Muscle of back (tissue), 11 donors: Measurements from ENCODE around the gene PALLD. TPM values are rescaled to one million over a fixed set of nuclear protein-coding genes. Genes with fewer than 3 reads are reported as not detected.
A peak's percentile ranks its signal among the peaks of the same experiment; 100 is the strongest.

Source experiments
- DNase-seq, 3 donors: peaks; one replicate each; pipeline versions ENCODE4 v3.0.0 to v3.0.0-alpha.2; 2013
- polyA plus RNA-seq, 10 donors: library from polyadenylated mRNA; unstranded; fragments of 120-200 nt; gene quantifications; one replicate each; pipeline ENCODE4 v1.2.1, GENCODE V29; 2013; ENCODE audit not compliant: insufficient read length in 10 of 10

PALLD gene
- polyA plus RNA-seq, 10 donors, result 130 to 201 (median 147) TPM

DNA sequence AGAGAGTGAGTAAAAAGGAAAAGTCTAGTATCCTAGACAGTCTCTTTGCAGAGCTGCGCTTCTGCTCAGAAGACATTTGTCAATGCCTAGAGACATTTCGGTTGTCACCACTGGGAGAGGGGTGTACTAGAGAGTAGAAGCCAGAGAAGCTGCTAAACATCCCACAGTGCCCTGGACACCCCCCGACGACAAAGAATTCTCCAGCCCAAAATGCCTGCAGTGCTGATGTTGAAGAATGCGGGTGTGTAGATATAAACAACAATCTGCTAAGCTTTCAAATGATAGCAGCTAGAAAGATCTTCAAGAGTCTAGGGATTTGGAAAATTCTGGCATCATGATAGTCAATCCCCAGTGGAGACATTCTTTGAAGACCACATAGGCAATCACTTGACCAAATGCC, 90.1 kb downstream of the PALLD start:
- no peak for DNase-seq

DNA sequence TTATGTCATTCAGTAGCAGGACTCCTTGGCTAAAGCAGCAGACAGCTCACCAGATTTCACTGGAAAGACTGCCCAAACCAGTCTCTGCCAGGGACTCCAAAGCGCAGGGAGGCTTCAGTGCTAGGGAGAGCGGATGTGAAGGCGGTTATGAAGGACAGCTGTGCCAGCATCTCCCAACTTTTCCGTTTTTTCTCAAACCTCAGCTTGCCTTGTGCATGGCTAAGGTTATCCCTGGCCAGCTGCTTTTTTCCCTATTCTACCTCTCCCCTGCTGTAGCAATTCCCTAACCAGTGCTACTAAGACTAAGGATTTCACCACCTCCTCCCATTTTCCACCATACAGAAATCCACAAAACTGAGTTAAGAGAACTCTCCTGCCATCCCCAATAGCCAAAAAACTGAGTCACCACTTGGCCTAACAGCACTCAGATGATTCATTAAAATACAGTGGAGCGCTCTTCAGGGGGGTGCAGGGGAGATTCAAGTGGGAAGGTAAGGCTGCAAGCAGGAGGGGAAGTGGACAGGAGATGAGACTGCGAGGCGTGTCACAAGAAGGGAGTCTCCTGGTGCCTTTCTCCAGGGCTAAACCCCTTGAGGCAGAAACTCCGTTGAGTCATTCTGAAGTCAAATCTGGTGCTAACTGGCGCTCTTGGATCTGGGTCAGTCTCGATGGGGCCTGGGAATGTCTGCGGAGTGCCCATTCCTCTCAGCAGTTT, 90.7 kb downstream of the PALLD start:
- peak; percentile 68 to 86 (median 82) for DNase-seq

DNA sequence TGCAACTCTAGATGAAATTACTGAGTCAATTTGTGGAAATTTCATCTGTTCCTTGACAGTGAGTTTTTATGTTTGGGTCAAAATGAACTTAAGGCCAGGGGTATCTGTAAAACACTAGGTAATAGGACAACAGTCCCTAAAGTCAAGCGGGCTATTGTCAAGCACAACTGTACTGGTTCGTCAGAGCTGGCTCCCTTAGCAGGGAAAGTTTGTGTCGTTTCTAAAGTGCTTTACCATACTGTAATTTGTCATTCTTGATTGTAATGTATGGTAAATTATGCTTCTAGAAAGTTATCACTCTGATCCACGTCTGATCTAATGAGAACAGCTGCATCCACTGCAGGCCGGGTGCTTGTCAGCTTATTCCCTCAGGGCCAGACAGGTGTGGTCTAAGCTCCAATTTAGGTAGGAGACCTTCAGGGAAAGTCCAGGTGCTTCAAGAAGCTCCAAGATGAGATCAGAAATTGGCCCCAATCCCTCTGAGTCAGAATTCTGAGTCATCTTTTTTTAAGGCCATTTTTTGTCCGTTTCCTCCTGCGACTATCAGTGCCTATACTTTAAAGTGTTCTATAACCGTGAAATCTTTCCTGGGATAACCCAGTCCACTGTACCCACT, 92.2 kb downstream of the PALLD start:
- DNase-seq, result peak; percentile 67 to 89 (median 78)

DNA sequence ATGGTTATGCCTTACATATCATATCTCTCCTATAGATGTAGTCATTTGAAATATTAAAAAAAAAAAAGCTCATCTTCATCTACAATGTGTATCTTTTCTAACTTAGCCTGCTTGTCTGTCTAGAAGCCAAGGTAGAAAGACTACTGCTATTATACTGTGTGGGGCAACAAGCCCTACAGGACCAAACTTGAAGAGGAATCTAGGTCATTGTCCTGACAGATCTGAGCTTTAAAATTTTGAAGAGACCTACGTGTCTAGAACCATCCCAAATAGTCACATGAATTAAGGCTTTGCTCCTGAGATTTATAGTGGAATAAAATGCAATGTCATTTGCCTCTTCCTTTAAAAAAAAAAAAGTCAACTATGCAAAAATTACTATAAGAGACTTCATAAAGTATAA, 95.8 kb downstream of the PALLD start:
- no peak for DNase-seq

DNA sequence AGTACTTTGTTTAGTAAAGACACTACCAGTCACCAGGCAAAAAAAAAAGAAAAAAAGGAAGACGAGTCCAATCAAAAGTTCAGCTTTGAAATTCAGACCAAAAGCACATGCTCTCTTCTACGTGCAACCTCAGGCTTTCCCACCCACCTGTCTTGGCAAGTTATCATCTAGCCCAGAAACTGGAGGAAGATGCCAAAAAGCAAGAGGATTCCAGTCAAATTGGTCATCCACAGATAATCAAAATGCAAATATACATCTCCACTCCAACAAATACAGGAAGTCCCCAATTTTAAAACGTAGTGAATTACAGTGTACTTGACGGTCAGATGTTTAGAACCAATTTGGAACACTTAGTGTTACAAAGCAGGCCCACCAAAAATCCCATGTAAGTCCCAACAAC, 96.5 kb downstream of the PALLD start:
- no peak for DNase-seq

DNA sequence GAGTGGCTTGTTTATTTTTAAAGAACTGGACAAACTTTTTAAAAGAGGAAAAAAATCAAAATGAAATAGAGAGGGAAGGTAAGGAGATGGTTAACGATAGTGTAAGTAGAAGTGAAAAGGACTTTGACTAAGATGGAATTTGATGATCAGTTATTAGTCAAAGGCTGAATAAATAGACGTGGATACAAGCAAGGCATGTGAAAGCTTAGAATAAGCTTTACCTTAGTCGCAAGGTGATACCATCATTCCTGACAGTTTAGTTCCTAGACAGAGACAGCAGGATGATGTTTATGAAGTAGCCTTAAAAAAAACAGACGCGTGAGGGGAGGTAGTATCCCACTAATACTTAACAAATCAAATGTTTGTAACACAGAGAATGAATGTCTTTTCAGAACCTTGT, 97.3 kb downstream of the PALLD start:
- DNase-seq, result no peak

DNA sequence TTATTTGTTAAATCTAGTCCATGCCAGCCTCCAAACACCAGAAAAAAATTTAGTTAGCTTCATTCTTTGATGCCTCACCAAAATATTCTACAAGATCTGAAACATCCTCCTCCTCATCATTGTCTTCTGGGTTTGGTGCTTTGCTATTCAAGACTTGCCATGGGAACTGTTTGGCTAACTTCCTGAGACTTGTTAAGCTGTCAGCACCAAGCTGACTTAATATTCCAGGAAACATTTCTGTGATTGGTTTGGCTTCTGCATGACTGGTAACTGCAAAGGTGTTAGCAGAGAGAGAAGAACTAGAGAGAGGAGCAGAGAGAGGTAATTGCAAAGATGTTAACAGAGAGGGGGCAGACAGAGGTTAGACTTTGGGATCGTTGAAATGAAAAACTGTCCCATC, 101.3 kb downstream of the PALLD start:
- DNase-seq, result peak in 1 of 3 donors; percentile 74

DNA sequence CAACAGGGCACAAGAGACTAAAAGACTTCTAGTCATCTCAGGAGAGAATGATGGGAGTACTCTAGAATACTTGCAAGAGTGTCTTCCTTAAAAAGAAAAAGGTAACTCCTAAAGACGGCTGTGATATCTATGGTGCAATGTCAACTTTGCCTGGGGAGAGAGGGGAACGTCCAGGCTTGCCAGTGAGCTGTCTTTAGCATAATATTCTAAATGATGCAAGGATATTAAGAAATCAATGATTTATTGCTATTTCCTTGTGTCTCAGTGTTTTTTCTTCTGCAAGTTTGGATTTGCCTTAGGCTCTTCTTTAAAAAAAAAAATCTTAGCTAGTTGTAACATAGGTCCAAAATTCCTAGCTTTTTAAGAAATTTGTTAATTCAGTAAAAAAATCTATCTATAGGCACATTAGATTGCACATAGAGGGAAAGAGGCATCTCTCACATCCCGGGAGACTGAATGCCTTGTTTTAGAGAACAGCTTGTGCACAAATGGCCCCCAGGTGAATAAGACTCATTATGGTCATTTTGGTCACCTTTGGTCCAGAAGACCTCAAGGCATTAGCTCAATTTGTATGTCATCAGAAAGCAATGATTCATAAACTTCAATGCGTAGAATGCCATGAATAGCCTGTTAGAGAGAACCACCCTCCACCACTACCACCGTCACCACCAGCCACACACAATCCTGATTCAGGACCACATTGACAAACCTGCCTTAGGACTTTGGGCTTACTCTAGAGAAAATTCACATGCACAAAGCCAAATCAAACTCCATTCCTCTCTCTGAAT, 104.1 kb downstream of the PALLD start:
- no peak for DNase-seq

DNA sequence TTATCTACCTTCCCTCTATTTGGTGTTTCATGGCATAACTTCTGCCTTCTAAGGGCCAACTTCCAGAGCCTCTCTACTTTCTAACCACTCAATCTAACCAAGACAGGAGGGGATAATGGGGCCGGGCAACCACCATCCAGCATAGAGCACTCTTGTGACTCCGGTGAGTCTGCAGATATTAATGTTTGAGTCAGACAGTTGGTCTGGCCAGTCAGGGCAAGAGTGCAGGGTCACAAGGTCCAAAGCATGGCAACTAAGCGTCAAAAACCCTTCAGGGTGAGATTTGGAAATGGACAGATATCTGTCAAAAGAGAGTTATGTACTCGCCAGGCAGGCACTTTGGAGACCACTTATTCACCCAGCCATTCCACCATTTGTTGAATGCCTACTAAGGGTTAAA, 105.0 kb downstream of the PALLD start:
- DNase-seq, result no peak

DNA sequence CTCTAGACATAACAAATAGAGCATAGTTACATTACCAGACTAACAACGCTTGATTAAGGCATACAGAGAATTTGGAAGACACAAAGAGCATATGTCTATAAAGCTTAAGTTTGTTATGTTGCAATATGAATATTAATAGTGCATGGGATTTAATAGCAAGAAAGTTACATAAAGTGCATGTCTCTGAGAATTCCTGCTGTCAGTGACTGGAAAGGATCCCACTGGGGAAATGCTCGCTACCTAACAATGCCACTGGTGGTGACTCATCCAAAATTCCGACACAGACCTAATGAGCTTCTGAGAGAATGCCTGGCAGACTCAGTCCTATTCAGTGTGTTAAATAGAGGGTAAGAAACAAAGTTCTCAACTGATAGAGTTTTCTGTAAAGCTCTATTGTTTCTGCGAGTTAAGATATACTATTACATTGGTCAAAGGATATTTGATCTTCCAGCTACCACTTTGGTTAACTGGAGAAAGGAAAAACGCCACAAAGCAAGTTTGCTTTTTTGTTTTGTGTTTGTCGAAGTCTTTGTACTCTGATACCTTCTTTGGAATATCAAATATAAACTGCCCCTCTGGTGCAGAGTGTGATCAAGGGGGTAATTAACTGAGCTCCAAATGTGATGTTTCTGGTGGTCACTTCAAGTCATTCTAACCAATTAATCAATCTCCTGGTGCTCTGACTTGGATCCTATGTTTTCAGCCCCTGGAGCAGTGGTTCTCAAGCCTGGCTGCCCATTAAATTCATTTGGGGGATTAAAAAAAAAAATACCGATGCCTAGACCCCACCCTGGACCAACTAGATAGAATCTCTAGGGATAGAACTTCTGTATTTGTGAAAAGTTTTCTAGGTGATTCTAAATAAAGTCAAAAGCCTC, 107.9 kb downstream of the PALLD start:
- DNase-seq, result peak; percentile 30 to 83 (median 55)

DNA sequence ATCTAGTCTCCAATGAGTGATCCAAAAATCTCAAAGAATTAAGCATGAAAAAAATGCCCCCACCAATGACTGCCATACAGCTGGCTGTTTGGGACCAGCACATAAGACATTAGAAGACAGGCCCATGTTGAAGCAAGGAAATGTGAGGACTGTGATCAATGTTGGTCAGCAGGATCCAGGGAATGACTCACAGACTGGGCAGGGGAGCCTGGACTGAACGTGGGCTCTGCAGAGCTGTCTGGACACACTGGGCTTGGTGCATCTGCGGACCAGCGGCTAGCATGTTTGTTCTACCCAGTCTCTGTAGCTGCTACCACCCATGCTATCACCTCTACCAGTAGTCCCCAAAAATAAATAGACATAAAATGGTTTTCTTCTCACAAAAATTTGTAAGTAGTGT, 108.6 kb downstream of the PALLD start:
- DNase-seq, result no peak

DNA sequence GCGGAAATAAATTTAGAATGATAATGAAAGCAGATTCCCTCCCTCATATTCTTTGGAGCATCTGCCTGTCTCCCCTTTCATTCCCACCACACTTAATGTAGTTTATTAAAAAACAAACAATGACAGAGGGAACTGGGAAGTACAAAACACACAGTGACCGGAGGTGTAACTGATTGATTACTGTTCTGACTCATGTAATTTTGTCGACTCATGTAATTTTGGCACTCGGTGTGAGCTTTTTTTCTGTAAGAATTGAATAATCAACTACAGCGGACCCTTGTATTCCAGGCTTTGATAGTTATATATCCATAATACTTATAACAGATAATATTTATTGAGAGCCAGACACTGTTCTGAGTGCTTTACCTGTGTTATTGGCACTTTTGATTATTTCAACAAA, 110.4 kb downstream of the PALLD start:
- no peak for DNase-seq

DNA sequence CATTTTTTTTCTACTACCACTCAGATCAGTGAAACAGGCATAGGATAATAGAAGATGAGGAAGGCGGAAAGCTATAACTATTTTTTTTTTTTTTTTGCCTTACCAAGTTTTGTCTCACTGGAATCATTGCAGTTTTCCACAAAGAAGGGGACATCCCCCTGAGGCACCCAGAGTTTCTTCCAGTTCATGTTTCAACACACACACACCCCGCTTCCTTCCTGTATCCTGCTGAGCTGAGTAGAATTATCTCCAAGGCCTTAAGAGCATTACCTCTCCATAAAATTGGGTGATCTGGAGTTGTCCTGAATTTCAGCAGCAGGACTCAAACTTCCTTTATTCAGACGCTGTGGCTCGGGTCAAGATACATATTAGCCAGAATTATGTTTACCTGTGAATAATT, 111.9 kb downstream of the PALLD start:
- no peak for DNase-seq

DNA sequence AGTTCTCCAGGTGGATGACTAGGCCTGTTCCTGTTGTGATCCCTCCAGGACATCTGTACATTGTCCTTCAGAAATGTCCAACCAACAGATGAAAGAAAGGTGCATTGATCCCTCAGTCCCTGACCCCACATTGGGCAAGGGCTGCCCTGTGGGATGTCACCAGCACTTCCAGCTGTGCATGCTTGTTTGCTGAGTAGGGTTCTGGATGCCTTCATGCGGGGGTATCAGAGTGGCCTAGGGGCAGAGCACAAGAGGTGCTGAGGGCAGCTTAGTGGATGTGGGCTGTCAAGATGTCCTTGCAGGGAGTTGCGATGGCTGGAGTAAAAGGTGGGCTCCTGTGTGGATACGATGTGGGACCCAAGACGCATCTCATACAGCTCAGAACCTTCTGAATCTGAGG, 112.5 kb downstream of the PALLD start:
- DNase-seq, result no peak

DNA sequence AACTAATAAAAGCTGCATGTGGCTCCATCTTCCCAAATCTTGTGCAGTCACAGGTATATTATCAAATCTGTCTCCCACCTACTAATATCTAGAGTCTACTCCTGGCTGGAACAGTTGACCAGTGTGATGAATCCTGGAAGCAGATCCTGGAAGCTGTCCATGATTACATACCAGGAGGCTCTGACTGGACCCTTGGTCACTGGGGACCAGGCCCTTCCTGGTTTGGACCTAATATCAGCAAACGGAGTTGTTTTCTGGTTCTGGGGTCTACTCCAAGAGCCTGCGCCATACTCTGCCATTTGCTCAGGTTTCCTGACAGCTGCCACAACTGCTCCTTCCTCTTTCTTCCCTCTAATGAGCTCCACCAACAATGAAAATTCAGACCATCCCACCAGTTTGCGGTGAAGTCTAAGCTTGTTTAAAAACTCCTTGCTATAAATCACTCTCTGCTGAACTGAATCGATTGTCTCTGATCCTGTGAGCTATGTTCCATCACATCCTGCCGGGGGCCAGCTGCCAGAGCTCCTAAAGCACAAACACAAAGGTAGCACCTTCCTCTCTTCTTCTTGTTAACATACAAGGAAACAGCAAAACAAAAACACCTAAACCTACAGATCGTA, 114.2 kb downstream of the PALLD start:
- no peak for DNase-seq

DNA sequence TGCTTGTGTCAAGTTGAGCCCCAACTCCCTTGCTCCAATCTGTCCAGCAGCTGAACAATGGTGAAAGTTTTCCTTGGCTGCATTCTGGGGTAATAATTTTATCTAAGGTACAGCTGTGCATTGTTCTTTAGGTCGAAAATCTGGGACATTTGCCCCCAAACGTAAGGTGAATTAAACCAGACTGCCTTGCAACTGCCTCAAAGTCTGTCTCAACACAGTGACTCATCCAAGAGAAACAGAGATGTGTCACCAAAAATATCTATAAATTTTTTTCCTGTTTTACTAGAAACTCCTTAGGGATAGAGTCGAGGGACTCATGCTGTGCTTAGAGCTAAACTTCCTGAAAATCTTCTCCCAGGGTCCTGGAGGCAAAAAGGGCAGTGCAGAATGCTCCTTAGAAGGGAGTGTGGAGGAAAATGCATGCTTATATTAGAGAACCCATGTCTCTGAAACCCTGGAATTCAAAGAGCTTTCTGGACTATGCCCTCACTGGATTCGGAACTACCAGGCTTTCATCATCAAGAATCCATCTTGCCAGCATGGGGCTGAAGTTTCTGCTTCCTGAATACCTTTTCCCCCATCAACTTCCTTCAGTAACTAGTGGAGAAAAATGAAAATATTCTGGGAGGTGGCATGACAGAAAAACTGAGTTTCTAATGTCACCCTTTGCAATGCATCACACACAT, 115.7 kb downstream of the PALLD start:
- peak in 1 of 3 donors; percentile 64 for DNase-seq

DNA sequence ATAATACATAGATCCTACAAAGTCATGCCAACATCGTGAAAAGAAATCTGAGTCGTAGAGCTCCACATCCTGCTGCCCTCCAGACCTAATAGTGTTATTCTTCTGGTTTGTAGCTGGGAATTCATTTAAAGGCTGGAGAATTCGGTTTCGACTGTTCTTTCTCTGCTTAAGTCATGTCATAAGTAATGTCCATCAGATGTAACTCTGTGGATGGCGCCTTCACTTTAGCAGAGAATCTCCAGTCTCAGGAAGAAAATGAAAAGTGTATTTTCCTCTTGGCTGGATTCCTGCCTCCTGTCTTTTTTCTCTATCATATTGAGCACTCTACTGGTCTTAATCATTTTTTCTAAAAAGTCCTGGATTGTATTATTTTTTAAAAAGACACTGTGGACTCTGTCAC, 117.0 kb downstream of the PALLD start:
- no peak for DNase-seq

DNA sequence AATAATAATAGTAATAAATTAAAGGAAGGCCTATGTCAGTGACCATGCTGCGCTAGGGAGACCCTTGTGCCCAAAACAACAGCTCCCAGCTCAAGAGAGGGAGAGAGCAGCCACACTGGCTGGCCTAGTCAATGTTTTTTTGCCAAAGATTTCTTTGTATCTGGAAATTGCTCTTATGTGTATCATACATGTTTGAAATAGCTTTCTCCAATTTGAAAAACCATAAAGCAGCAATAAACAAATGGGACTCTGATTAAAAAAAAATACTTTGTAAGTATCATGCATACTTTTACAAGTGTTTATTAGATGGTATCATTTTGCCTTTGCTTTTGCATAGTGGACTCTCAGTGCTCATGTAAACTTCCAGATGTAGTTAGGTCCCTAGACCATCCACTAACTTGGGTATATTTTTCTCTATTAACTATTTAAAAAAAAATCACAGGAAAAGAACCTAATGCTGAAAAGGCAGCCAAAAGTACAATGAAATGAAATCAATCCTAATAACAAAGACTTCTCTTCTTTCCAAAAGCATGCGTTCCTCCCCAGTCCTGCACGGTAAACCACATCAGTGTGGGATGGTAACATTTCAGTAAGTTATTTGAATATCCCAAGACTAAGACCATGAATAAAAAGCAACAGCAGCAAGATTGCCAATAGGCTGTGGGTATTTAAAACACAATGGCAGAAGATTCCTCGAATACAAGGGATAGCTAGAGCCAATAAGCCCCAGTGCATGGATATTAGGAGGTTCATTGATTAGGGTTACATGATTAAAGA, 117.6 kb downstream of the PALLD start:
- DNase-seq, result no peak

DNA sequence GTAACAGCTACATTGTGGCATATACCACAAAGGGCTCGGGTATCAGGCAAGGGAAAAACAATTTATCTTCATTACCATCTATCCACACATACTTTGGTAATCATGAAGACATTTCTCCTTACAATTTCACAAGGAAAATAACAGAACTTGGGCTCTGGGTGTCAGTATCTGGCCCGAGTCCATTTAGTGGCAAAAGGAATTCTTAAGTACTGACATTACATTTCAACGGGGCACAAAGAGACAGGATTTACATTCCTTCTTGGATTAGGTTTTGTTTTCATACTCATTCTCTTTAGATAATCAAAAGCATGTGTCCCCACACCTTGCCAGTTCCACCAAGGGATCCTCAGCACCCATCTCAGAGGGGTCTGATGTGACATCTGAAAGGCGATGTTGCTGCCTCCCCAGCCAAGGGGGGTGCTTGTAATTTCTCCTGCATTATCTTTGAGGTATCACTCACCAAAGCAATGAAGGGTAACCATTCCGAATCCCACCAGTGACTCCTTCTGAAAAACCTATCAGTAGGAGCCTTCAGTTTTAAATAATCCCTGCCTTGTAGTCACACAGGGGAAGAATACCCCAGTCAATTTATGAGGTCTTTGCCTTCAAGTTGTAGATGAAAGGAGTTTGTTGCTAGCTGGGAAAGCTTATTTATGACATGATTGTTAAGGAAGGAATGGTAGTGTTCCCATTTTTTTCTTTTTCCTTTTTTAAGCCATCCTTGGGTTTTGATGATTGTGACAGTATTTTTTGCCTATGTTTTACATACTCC, 118.6 kb downstream of the PALLD start:
- DNase-seq, result peak in 2 of 3 donors; percentile 20 to 95
